Measurements from ENCODE around the gene ARHGAP15. TPM values are rescaled to one million over a fixed set of nuclear protein-coding genes. Genes with fewer than 3 reads are reported as not detected.
"Not testable (repeated sequence)": the region's sequence is repeated elsewhere in the genome, so short reads cannot be mapped to it uniquely, and the experiment has no call there.

ARHGAP15 gene
- not detected in 2 replicates for total RNA-seq
- not detected for polyA plus RNA-seq (2012)

DNA sequence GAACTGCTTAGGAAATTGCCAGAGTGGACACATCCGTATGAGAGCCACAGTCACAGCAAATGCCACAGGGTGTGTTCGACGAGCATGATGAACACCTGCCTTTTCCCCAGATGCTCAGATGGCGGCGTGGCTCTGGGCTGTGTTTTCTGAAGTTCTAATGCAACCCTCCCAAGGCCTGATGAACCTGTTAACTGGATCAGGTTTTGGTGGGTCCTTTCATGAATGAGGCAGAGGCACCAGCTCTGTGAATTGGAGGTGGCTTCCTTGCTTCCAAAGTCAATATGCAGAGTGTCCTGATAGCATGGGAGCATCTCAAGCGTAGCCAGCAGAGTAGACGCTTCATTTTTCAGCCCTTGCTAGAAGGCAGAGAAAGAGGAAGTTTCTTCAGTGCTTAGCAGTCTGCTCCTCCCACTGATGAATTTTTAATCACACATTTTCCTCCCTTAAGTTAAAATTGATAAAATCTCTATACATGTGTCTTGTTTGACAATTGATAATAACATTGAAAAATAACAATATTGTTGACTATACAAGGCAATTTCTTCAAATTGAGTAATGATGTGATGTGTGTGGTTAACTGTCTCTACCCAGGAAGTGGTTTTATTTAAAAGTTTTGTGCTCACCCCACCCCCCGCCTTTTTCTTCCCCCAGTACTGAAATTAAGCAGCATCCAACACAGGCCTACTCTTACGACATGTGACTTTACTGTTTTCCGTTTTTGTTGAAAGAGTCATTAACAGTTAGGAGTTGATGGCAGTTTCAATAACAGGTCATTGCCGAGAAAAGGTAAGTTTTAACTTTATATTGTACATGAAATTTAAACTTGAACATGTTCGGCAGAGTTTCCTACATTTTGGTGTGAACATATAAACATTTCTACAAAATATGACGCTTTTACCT, at the start of gene ARHGAP15:
ARHGAP15 (plus strand) TSS at position 739 of the 900 bp plus-strand sequence.
- no peak for DNase-seq (ENCODE audit: low read depth)

- DNase-seq (ENCODE audit: low read depth): no peak
These were observed 47.6 kb upstream of the ARHGAP15 start for GRCh38 chr2:143081616-143082015.

DNA sequence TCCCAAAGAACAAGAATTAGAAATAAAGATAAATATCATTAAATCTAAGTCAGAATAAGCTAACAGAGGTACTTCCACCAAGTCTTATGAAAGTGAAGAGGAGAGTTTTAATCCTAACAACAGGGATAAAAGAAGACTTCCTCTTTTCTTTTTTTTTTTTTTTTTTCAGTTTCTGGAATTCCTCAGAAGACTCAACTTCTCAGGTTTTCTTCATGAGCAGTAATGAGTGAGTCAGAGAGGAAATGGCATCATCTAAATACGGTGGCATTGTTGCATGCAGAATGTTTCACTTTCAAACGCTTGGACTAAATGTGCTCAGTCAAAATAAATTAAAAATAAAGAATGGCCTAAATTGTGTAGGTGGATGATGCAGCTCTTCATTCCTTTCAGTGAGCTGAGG, 45.6 kb upstream of the ARHGAP15 start:
- DNase-seq (ENCODE audit: low read depth): peak; percentile 30

- DNase-seq (ENCODE audit: low read depth): no peak
These were observed 44.8 kb upstream of the ARHGAP15 start for GRCh38 chr2:143084462-143084861.

DNA sequence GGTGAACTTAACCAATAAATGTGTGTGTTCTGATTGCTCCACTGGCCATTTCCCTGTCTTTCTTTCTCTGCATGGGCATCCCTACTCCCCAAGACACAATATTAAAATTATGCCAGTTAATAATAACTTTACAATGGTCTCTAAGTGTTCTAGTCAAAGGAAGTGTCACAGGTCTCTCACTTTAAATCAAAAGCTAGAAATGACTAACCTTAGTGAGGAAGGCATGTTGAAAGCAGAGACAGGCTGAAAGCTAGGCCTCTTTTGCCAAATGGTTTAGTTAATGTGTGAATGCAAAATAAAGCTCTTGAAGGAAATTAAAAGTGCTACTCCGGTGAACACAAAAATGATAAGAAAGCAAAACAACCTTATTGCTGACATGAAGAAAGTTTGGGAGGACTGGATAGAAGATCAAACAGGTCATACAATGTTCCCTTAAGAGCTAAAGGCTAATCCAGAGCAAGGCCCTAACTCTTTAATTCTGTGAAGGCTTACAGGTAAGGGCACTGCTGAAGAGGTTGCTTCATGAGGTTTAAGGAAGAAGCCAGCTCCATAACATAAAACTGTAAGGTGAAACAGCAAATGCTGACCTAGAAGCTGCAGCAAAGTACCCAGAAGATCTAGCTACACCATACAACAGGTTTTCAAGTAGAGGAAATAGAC, 44.0 kb upstream of the ARHGAP15 start:
- no peak for DNase-seq (ENCODE audit: low read depth)

- no peak for DNase-seq (ENCODE audit: low read depth)
These were observed 42.2 kb upstream of the ARHGAP15 start for GRCh38 chr2:143087033-143087432.

GRCh38 chr2:143088388-143088787, 40.8 kb upstream of the ARHGAP15 start:
- DNase-seq (ENCODE audit: low read depth): no peak

DNA sequence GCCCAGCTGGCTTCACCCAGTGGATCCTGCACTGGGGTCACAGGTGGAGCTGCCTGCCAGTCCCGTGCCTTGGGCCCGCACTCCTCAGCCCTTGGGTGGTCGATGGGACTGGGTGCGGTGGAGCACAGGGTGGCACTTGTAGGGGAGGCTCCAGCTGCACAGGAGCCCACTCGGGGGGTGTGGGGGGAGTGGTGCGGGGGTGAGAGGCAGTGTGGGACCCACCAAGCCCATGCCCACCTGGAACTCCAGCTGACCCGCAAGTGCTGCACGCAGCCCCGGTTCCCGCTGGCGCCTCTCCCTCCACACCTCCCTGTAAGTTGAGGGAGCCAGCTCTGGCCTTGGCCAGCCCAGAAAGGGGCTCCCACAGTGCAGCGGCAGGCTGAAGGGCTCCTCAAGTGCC, 39.7 kb upstream of the ARHGAP15 start:
- DNase-seq (ENCODE audit: low read depth): not testable (repeated sequence)

DNA sequence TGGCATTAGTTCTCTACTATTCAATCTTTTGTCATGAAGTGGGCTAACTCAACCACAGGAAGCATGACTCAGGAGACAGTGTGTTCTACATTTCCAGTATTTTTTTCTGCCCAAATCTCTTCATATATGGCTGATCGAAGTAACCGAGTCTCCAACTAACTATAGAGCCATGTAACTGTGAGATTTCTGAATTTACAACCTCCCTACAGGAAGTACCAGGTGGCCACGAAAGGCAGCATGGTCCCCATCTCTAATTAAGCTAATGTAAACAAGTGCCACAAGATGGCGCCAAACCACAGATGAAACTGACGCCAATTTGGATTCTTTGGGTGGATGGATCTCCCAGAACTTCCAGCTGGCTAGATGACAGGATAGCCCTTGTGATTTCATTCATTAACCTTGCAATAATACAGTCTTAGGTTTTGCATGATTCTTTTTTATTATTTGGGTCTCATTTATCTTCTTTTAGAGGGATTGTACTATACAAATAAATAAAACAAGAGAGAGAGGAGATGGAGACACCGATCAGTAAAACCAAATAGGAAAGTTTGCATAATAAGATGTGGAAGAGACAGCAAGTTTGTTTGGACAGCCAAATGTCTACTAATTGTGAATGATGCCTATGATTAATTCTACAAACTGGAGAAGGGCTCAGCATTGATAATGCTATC, 18.3 kb upstream of the ARHGAP15 start:
- peak; percentile 84 for DNase-seq (ENCODE audit: low read depth)

GRCh38 chr2:143117225-143117624, 12.0 kb upstream of the ARHGAP15 start:
- DNase-seq (ENCODE audit: low read depth): no peak

- DNase-seq (ENCODE audit: low read depth): no peak
These were observed 8.1 kb upstream of the ARHGAP15 start for GRCh38 chr2:143121079-143121478.

DNA sequence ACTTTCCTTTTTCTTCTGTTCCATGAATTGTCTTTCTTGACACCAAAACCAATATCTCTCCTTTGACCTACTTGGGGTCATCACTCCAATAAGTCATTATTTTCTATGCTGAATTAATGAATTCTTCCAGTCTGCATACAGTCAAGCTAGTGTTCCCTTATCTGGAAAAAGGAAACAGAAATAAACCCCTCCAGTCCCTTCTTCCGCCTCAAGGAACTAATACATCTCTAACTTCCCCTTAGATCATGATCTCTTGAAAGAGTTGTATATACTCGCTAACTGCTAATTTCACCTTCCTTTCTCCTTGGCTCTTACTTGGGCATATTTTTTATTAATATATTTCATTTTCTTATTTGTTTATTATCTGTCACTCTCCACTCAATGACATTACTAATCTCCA, 7.3 kb upstream of the ARHGAP15 start:
- DNase-seq (ENCODE audit: low read depth): no peak

- DNase-seq (ENCODE audit: low read depth): no peak
These were observed 5.3 kb upstream of the ARHGAP15 start for GRCh38 chr2:143123911-143124310.

DNA sequence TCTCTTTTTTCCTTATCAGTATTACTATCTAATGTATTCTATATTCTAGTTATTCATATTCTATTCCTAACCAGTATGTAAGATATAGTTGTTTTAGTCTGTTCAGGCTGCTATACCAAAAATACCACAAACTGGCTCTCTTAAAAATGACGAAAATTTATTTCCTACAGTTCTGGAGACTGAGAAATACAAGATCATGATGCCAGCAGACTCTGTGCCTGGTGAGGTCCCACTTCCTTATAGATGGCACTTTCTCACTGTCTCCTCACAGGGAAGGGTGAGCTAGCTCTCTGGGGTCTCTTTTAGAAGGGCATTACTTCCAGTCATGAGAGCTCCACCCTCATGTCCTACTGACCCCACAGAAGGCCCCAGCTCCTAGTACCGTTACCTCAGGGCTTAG, 4.8 kb upstream of the ARHGAP15 start:
- DNase-seq (ENCODE audit: low read depth): no peak

GRCh38 chr2:143125717-143126116, 3.5 kb upstream of the ARHGAP15 start:
- DNase-seq (ENCODE audit: low read depth): no peak

GRCh38 chr2:143132355-143132754, 3.1 kb downstream of the ARHGAP15 start:
- no peak for DNase-seq (ENCODE audit: low read depth)

DNA sequence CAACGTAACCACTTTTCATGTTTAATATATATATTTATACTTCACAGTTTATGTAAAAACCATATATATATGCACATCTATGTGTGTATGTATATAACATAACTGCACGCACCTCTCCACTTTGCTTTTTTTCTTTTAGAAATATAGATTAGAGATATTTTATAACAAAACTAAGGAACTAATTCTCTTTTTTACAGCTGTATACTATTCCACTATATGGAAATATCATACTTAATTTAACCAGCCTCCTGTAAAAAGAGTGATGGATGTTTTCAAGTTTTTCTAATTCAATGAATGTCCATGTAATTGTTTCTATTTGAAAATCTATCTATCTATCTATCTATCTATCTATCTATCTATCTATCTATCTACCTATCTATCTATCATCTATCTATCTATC, 4.6 kb downstream of the ARHGAP15 start:
- DNase-seq (ENCODE audit: low read depth): no peak

- no peak for DNase-seq (ENCODE audit: low read depth)
These were observed 9.1 kb downstream of the ARHGAP15 start for GRCh38 chr2:143138292-143138691.

DNA sequence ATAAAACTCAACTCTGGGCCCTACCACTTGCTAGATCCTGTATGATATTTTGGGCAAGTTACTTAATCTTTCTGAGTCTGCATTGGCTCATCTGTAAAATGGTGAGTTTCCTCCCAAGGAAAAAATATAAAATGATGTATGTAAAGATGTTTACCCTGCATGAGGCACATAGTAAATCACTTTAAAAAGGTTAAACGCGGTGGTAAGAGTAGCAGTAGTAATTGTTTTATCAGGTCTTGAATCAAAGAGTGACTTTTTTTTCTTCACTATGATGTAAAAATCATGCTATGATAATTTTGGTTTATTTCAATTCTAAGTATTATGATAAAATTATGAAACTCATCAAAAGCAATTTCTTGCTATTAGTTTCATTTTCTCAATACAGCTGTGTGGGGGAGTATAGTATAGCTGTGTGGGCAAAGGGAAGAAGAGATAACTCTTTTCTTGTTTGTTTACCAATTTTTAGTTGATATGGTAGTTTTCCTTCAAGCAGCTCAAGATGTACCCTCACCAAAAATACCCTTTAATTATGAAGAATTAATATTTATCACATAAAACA, 10.7 kb downstream of the ARHGAP15 start:
- DNase-seq (ENCODE audit: low read depth): no peak

- DNase-seq (ENCODE audit: low read depth): no peak
These were observed 11.8 kb downstream of the ARHGAP15 start for GRCh38 chr2:143140864-143141661.

- no peak for DNase-seq (ENCODE audit: low read depth)
These were observed 13.4 kb downstream of the ARHGAP15 start for GRCh38 chr2:143142598-143142997.
